ENCODE measurements around the gene SRSF4.
"Not testable (repeated sequence)": the region's sequence is repeated elsewhere in the genome, so short reads cannot be mapped to it uniquely, and the experiment has no call there.

The SRSF4 gene

GRCh38 chr1:29164588-29164987 is 17.1 kb downstream of the SRSF4 start:
- Histone ChIP-seq H3K4me1 (ENCODE audit: control insufficient read depth, insufficient read depth, low read length) (peaks cover 4% of the 10 kb centered on the region), H3K9ac (ENCODE audit: low read length in 2 of 2) (no peak overlapping the region), H3K4me3 (ENCODE audit: low read length in 2 of 2) (no peak overlapping the region), H3K27me3 (ENCODE audit: control insufficient read depth in 1 of 2, insufficient read depth in 2 of 2, low read length in 2 of 2) (no peaks in the 10 kb centered on the region), H3K36me3 (ENCODE audit: control insufficient read depth in 2 of 2, insufficient read depth in 2 of 2, low read length in 2 of 2) (peaks cover 27 to 32% of the 10 kb centered on the region in 2 donors), H3K27ac (ENCODE audit: low read length) (no peak overlapping the region), H3K9me3 (ENCODE audit: control insufficient read depth in 2 of 2, low read length in 2 of 2) (no peaks in the 10 kb centered on the region)

- Histone ChIP-seq H3K27ac (ENCODE audit: low read length) (no peak overlapping the region), H3K9ac (ENCODE audit: low read length in 2 of 2) (no peak overlapping the region), H3K27me3 (ENCODE audit: control insufficient read depth in 1 of 2, insufficient read depth in 2 of 2, low read length in 2 of 2) (no peaks in the 10 kb centered on the region), H3K4me1 (ENCODE audit: control insufficient read depth, insufficient read depth, low read length) (peaks cover 4% of the 10 kb centered on the region), H3K9me3 (ENCODE audit: control insufficient read depth in 2 of 2, low read length in 2 of 2) (no peaks in the 10 kb centered on the region), H3K4me3 (ENCODE audit: low read length in 2 of 2) (no peak overlapping the region), H3K36me3 (ENCODE audit: control insufficient read depth in 2 of 2, insufficient read depth in 2 of 2, low read length in 2 of 2) (peaks cover 33 to 40% of the 10 kb centered on the region in 2 donors)
These were observed 19.1 kb downstream of the SRSF4 start for GRCh38 chr1:29162476-29163138.

- Histone ChIP-seq H3K36me3 (ENCODE audit: control insufficient read depth in 2 of 2, insufficient read depth in 2 of 2, low read length in 2 of 2) (peaks cover 37 to 40% of the 10 kb centered on the region in 2 donors), H3K27me3 (ENCODE audit: control insufficient read depth in 1 of 2, insufficient read depth in 2 of 2, low read length in 2 of 2) (no peaks in the 10 kb centered on the region), H3K4me1 (ENCODE audit: control insufficient read depth, insufficient read depth, low read length) (peaks cover 8% of the 10 kb centered on the region), H3K27ac (ENCODE audit: low read length) (no peak overlapping the region), H3K9me3 (ENCODE audit: control insufficient read depth in 2 of 2, low read length in 2 of 2) (no peaks in the 10 kb centered on the region), H3K4me3 (ENCODE audit: low read length in 2 of 2) (no peak overlapping the region), H3K9ac (ENCODE audit: low read length in 2 of 2) (no peak overlapping the region)
These were observed 19.7 kb downstream of the SRSF4 start for GRCh38 chr1:29162025-29162424.

GRCh38 chr1:29159773-29160172 is 21.9 kb downstream of the SRSF4 start:
- Histone ChIP-seq H3K9ac (ENCODE audit: low read length in 2 of 2) (no peak overlapping the region), H3K9me3 (ENCODE audit: control insufficient read depth in 2 of 2, low read length in 2 of 2) (no peaks in the 10 kb centered on the region), H3K36me3 (ENCODE audit: control insufficient read depth in 2 of 2, insufficient read depth in 2 of 2, low read length in 2 of 2) (peaks cover 21 to 24% of the 10 kb centered on the region in 2 donors), H3K4me1 (ENCODE audit: control insufficient read depth, insufficient read depth, low read length) (peaks cover 12% of the 10 kb centered on the region), H3K4me3 (ENCODE audit: low read length in 2 of 2) (no peak overlapping the region), H3K27ac (ENCODE audit: low read length) (no peak overlapping the region), H3K27me3 (ENCODE audit: control insufficient read depth in 1 of 2, insufficient read depth in 2 of 2, low read length in 2 of 2) (no peaks in the 10 kb centered on the region)

- H3K4me1 ChIP-seq (ENCODE audit: control insufficient read depth, insufficient read depth, low read length), result peaks cover 12% of the 10 kb centered on the region
- no peaks in the 10 kb centered on the region for H3K27me3 ChIP-seq (ENCODE audit: control insufficient read depth in 1 of 2, insufficient read depth in 2 of 2, low read length in 2 of 2)
- H3K4me3 ChIP-seq (ENCODE audit: low read length in 2 of 2), result no peak overlapping the region
- H3K27ac ChIP-seq (ENCODE audit: low read length), result peak overlapping the region; percentile 6
- H3K36me3 ChIP-seq (ENCODE audit: control insufficient read depth in 2 of 2, insufficient read depth in 2 of 2, low read length in 2 of 2), result peaks cover 30 to 38% of the 10 kb centered on the region in 2 donors
- no peaks in the 10 kb centered on the region for H3K9me3 ChIP-seq (ENCODE audit: control insufficient read depth in 2 of 2, low read length in 2 of 2)
- no peak overlapping the region for H3K9ac ChIP-seq (ENCODE audit: low read length in 2 of 2)
These were observed 24.5 kb downstream of the SRSF4 start for GRCh38 chr1:29157269-29157601.

- Histone ChIP-seq H3K9me3 (ENCODE audit: control insufficient read depth in 2 of 2, low read length in 2 of 2) (no peaks in the 10 kb centered on the region), H3K4me1 (ENCODE audit: control insufficient read depth, insufficient read depth, low read length) (peaks cover 12% of the 10 kb centered on the region), H3K4me3 (ENCODE audit: low read length in 2 of 2) (no peak overlapping the region), H3K27me3 (ENCODE audit: control insufficient read depth in 1 of 2, insufficient read depth in 2 of 2, low read length in 2 of 2) (no peaks in the 10 kb centered on the region), H3K27ac (ENCODE audit: low read length) (peak overlapping the region; percentile 6), H3K36me3 (ENCODE audit: control insufficient read depth in 2 of 2, insufficient read depth in 2 of 2, low read length in 2 of 2) (peaks cover 35 to 43% of the 10 kb centered on the region in 2 donors), H3K9ac (ENCODE audit: low read length in 2 of 2) (peak overlapping the region in 1 of 2 donors; percentile 21)
These were observed 25.0 kb downstream of the SRSF4 start for GRCh38 chr1:29156543-29157268.

GRCh38 chr1:29152046-29152805 is 29.5 kb downstream of the SRSF4 start:
- H3K27me3 ChIP-seq (ENCODE audit: control insufficient read depth in 1 of 2, insufficient read depth in 2 of 2, low read length in 2 of 2), result no peaks in the 10 kb centered on the region
- no peak overlapping the region for H3K9ac ChIP-seq (ENCODE audit: low read length in 2 of 2)
- H3K27ac ChIP-seq (ENCODE audit: low read length), result no peak overlapping the region
- peaks cover 9% of the 10 kb centered on the region for H3K4me1 ChIP-seq (ENCODE audit: control insufficient read depth, insufficient read depth, low read length)
- H3K36me3 ChIP-seq (ENCODE audit: control insufficient read depth in 2 of 2, insufficient read depth in 2 of 2, low read length in 2 of 2), result peaks cover 56 to 58% of the 10 kb centered on the region in 2 donors
- no peak overlapping the region for H3K4me3 ChIP-seq (ENCODE audit: low read length in 2 of 2)
- no peaks in the 10 kb centered on the region for H3K9me3 ChIP-seq (ENCODE audit: control insufficient read depth in 2 of 2, low read length in 2 of 2)

GRCh38 chr1:29150346-29150745 is 31.4 kb downstream of the SRSF4 start:
- H3K27me3 ChIP-seq (ENCODE audit: control insufficient read depth in 1 of 2, insufficient read depth in 2 of 2, low read length in 2 of 2); H3K9ac ChIP-seq (ENCODE audit: low read length in 2 of 2); H3K9me3 ChIP-seq (ENCODE audit: control insufficient read depth in 2 of 2, low read length in 2 of 2); H3K4me1 ChIP-seq (ENCODE audit: control insufficient read depth, insufficient read depth, low read length); H3K27ac ChIP-seq (ENCODE audit: low read length); H3K4me3 ChIP-seq (ENCODE audit: low read length in 2 of 2): not testable (repeated sequence)
- peaks cover 64 to 73% of the 10 kb centered on the region in 2 donors for H3K36me3 ChIP-seq (ENCODE audit: control insufficient read depth in 2 of 2, insufficient read depth in 2 of 2, low read length in 2 of 2)

- Histone ChIP-seq H3K4me3 (ENCODE audit: low read length in 2 of 2) (no peak overlapping the region), H3K4me1 (ENCODE audit: control insufficient read depth, insufficient read depth, low read length) (peaks cover 3% of the 10 kb centered on the region), H3K36me3 (ENCODE audit: control insufficient read depth in 2 of 2, insufficient read depth in 2 of 2, low read length in 2 of 2) (peaks cover 64 to 71% of the 10 kb centered on the region in 2 donors), H3K27ac (ENCODE audit: low read length) (no peak overlapping the region), H3K9me3 (ENCODE audit: control insufficient read depth in 2 of 2, low read length in 2 of 2) (no peaks in the 10 kb centered on the region), H3K27me3 (ENCODE audit: control insufficient read depth in 1 of 2, insufficient read depth in 2 of 2, low read length in 2 of 2) (no peaks in the 10 kb centered on the region), H3K9ac (ENCODE audit: low read length in 2 of 2) (no peak overlapping the region)
These were observed 32.8 kb downstream of the SRSF4 start for GRCh38 chr1:29148656-29149491.

GRCh38 chr1:29145739-29146437 is 35.8 kb downstream of the SRSF4 start:
- peaks cover 40 to 49% of the 10 kb centered on the region in 2 donors for H3K36me3 ChIP-seq (ENCODE audit: control insufficient read depth in 2 of 2, insufficient read depth in 2 of 2, low read length in 2 of 2)
- H3K27ac ChIP-seq (ENCODE audit: low read length), result no peak overlapping the region

More at GRCh38 chr1:29145739-29146437, 35.8 kb downstream of the SRSF4 start:
- no peak overlapping the region for H3K9ac ChIP-seq (ENCODE audit: low read length in 2 of 2)
- no peaks in the 10 kb centered on the region for H3K9me3 ChIP-seq (ENCODE audit: control insufficient read depth in 2 of 2, low read length in 2 of 2)
- no peak overlapping the region for H3K4me3 ChIP-seq (ENCODE audit: low read length in 2 of 2)
- peaks cover 3% of the 10 kb centered on the region for H3K4me1 ChIP-seq (ENCODE audit: control insufficient read depth, insufficient read depth, low read length)
- no peaks in the 10 kb centered on the region for H3K27me3 ChIP-seq (ENCODE audit: control insufficient read depth in 1 of 2, insufficient read depth in 2 of 2, low read length in 2 of 2)
